AG09309 (cell line): ENCODE measurements around the gene COPS9.
A peak's percentile ranks its signal among the peaks of the same experiment; 100 is the strongest.

Source experiments
- DNase-seq: peaks from one replicate; pipeline ENCODE4 v3.0.0-alpha.2; 2010; ENCODE audit warnings: low read depth
- H3K4me3 ChIP-seq: 2 replicates; pipeline ENCODE4 v1.5.1; 2011; ENCODE audit warnings: mild to moderate bottlenecking, low read depth, low read length, moderate library complexity; ENCODE audit not compliant: control insufficient read depth
- CTCF ChIP-seq: IDR thresholded peaks from 2 replicates; pipeline ENCODE4 v1.5.1; 2011; ENCODE audit warnings: mild to moderate bottlenecking, low read depth, low read length, inconsistent platforms; ENCODE audit not compliant: insufficient read depth, control insufficient read depth; ENCODE audit errors: missing control alignments

Gene COPS9

GRCh38 chr2:240136671-240137292 lies 677 bp upstream of the COPS9 start:
- H3K4me3 ChIP-seq: peak overlapping the region; percentile 58
- no peak for DNase-seq
- no peak for TF ChIP-seq CTCF

GRCh38 chr2:240135706-240136012 lies 446 bp downstream of the COPS9 start:
- DNase-seq: no peak
- H3K4me3 ChIP-seq: peak overlapping the region; percentile 58
- no peak for TF ChIP-seq CTCF

- H3K4me3 ChIP-seq: peak overlapping the region; percentile 58
- DNase-seq: no peak
- no peak for TF ChIP-seq CTCF
These were observed 1.1 kb downstream of the COPS9 start for GRCh38 chr2:240134956-240135520.

- H3K4me3 ChIP-seq: peak overlapping the region; percentile 58
- TF ChIP-seq CTCF: no peak
- DNase-seq: no peak
These were observed 1.6 kb downstream of the COPS9 start for GRCh38 chr2:240134466-240134865.

- no peak for TF ChIP-seq CTCF
These were observed 2.7 kb downstream of the COPS9 start for GRCh38 chr2:240133401-240133800.

GRCh38 chr2:240132651-240132980 lies 3.5 kb downstream of the COPS9 start:
- no peak for TF ChIP-seq CTCF
- H3K4me3 ChIP-seq: no peak overlapping the region
- DNase-seq: no peak

More at GRCh38 chr2:240133401-240133800, 2.7 kb downstream of the COPS9 start:
- no peak for DNase-seq
- H3K4me3 ChIP-seq: no peak overlapping the region
